GM18498 (cell line): ENCODE measurements around the gene CLCN7.
A peak's percentile ranks its signal among the peaks of the same experiment; 100 is the strongest.

ENCODE experiments used
- ATAC-seq: cut with Tn5 transposase; IDR thresholded peaks from one replicate; pipeline ENCODE4 v1.9.1; 2021; ENCODE audit warnings: mild to moderate bottlenecking, moderate library complexity; ENCODE audit not compliant: unreplicated experiment

Gene CLCN7

DNA sequence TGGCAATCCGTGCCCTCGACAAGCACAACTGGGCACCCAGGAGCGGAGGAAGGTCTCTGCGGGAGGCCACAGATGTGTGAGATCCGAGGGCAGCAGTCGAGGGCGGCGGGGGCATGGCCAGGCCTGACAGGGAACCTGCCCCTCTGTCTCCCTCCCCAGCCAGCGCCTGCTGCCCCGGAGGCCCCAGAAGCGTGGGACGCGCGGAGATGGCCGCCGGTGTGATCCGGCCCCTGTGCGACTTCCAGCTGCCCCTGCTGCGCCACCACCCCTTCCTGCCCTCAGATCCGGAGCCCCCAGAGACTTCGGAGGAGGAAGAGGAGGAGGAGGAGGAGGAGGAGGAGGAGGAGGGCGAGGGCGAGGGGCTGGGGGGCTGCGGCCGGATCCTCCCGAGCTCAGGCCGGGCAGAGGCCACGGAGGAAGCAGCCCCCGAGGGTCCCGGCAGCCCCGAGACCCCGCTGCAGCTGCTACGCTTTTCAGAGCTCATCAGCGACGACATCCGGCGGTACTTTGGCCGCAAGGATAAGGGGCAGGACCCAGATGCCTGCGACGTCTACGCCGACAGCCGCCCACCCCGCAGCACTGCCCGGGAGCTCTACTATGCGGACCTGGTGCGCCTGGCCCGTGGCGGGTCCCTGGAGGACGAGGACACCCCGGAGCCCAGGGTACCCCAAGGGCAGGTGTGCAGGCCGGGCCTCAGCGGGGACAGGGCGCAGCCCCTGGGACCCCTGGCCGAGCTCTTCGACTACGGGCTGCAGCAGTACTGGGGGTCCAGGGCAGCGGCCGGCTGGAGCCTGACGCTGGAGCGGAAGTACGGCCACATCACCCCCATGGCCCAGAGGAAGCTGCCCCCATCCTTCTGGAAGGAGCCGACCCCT is 42.2 kb downstream of the CLCN7 start:
- no peak for ATAC-seq

- ATAC-seq: no peak
These were observed 43.1 kb downstream of the CLCN7 start for GRCh38 chr16:1431497-1432270.

DNA sequence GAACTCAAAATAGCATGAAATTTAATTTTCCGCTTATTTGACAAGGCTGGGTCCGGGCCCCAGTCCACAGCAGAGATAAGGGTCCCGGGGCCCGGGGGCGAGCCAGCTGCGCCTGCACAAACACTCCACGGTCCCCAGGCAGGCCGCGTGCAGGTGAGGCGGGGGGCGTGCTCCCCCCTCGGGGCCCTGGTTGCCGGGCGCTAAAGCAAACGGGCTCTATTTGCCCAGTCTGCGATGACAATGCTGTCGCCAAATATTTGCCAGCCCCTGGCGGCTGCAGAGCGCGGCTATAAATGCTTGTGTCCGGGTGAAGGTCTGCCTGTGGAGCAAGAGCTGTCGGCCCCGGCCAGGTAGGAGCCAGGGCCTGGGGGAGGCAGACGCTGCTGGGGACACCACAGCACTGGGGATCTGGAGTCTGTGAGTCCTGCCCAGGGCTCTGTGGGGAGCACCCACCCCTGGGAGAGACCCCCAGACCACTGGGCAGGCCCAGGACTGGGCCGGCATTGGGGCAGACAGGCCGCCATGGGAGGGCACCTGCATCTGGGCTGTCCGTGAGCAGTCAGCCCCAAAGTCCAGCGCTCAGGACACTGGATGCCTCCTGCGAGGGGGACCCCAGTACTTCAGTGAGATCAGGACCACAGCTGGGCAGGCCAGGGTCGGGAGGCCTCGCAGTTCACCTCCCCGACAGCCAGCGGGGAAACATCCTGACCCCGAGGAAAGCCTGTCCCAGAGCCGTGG is 43.9 kb downstream of the CLCN7 start, which contains the start of gene PERCC1:
Gene PERCC1 (plus strand): TSS at position 320 of the 738 bp plus-strand sequence. CDS start 1,516 bp downstream, outside the sequence.
- ATAC-seq: no peak

- ATAC-seq: no peak
These were observed 44.5 kb downstream of the CLCN7 start for GRCh38 chr16:1430214-1430758.

DNA sequence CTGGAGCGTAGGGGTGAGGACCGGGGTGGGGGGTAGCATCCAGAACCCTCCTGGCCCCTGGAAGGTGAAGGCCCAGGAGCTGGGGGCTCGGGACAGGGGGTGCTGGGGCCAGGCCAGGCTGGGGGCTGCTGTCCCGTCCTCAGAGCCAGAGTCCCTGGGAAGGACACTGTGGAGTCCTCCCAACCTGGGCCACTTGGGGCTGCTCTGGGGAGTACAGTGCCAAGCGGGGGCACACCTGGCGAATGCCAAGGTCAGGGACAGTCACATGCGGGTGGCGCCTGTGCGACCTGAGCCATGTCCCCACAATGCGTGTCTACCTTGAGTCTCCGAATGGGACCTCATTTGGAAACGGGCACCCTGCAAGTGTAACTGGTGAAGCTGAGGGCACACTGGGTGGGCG is 45.2 kb downstream of the CLCN7 start:
- no peak for ATAC-seq

GRCh38 chr16:1429012-1429411 is 45.8 kb downstream of the CLCN7 start:
- ATAC-seq: no peak

- ATAC-seq: no peak
These were observed 46.3 kb downstream of the CLCN7 start for GRCh38 chr16:1428511-1428910.

DNA sequence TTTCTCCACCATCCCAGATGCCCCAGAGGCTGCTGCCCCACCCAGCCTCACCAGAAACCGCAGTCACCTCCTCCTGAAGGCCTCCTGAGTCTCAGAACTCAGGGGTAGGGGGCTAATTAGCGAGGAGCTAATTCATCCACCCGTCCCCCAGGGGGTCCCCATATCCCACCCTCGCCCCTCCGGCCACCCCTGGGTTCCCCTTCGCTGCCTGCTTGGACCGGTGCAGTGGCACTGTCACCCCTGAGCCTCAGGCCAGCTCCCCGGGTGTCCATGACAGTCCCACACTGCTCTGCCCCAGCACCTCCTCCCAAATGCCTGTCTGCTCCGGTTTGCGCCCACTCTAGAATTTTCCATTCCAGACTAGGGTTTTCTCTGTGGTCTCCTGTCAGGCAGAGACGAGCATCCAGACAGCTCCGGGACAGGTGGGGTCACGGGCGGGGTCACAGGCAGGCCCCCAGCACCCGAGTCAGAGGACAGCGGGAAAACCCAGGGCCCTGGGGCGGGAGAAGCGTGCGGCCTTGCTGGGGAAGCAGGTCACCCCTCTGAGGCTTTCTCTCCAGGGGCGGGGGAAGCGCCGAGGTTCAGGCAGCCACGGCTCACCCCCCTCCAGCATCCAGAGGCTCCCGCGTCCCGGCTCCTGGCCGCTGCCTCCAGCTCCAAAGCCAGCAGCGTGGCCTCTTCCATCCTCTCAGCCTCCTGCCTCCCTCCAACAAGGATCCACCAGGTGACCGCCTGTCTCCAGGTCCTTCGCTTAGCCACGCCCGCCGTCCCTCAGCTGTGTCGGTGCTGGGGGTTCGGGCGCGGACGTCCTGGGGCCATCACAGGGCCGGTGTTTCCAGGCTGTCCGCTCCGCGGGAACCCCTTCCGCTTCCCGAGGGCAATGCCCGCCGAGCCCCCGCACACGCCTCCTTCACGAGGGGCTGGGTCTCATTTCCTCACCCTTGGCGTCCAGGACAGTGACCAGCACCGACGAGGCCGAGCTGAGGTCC is 47.1 kb downstream of the CLCN7 start:
- ATAC-seq: no peak

DNA sequence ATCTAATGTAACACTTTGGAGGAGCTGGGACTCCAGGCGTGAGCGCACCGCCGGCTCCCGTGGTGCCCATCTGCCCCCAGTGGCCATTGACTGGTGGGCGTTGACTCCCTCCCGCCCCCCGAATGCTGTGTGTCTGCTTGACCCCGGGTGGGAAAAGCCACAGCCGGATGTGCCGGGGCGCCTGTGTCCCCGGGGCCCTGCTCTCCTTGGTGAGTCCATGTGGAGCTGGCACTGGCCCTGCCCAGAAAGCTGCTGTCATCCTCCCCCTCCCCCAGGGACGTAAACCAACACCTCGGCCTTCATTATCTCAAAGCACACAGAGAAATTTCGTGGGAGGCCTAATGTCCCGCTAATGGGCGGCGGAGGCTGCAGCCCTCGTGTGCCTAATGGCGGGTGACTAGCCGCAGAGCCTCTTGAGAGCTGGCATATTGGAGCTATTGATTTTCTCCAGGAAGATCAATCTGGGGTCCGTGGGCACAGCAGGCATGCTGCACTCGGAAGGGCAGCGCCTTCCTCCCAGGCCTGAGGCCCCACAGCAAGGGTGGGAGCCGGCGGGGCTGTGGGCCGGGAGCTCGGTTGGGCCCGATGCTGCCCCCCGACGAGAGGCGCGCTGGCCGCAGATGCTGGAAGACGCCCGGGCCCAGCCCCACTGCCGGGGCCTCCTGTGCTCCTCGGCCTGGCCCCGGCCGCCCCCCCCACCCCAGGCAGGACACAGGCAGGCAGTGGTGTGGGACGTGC is 47.9 kb downstream of the CLCN7 start:
- no peak for ATAC-seq

GRCh38 chr16:1425616-1426370 is 49.0 kb downstream of the CLCN7 start:
- ATAC-seq: no peak

GRCh38 chr16:1424028-1424427 is 50.8 kb downstream of the CLCN7 start:
- ATAC-seq: no peak

GRCh38 chr16:1422076-1422475 is 52.8 kb downstream of the CLCN7 start:
- no peak for ATAC-seq

- no peak for ATAC-seq
These were observed 54.7 kb downstream of the CLCN7 start for GRCh38 chr16:1420111-1420539.

DNA sequence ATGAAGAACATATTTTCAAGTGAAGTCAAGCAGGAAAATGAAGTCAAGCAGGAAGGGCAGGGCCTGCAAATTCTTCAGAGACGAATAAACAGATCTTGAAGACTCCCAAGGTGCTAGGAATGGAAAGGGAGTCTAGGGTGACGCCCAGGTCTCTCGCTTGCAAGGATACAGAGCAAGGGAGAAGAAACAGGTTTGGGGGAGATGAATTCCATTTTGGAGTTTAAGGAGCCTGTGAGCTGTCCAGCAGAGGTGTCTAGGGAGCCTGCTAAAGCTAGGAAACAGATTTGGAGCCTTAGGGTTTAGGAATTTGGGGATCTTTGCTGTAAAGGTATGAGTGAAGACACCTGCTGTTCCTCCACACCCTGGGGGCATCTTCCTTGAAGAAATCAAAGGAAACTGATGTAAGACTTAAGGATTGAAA is 58.3 kb downstream of the CLCN7 start:
- no peak for ATAC-seq

DNA sequence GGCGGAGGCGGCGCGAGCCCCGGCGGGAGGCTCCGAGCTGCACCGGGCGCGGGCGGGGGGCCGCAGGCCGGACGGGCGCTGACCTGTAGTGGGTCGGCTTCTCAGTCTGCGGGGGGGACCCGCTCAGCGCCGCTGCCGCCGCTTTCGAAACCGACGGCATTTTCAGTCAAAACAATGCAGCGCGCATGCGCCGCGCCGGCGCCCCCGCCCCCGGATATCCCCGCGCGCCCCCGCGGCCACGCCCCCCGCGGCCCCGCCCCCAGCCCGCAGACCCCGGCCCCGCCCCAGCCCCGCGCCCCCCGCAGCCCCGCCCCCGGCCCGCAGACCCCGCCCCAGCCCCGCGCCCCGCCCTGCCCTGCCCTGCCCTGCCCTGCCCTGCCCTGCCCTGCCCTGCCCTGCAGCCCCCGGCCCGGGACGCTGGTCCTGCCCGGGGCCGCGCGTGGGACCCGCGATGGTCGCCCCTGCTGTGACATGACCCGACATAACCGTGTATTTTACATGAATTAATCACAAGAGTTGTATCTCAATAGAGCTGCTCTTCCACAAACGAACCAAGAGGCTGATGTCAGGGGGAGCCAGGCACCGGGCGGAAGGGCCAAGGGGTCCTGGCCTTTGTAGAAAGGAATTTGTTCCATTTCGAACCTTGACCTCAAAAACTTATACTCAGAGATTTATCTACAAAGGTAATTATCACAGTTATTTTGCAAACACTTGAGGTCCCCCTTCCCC is 60.1 kb downstream of the CLCN7 start, which contains the start of gene UNKL:
Gene UNKL (minus strand): TSS at position 173 of the 729 bp plus-strand sequence. CDS start 13 bp downstream, at position 160.
- ATAC-seq: peak; percentile 63

DNA sequence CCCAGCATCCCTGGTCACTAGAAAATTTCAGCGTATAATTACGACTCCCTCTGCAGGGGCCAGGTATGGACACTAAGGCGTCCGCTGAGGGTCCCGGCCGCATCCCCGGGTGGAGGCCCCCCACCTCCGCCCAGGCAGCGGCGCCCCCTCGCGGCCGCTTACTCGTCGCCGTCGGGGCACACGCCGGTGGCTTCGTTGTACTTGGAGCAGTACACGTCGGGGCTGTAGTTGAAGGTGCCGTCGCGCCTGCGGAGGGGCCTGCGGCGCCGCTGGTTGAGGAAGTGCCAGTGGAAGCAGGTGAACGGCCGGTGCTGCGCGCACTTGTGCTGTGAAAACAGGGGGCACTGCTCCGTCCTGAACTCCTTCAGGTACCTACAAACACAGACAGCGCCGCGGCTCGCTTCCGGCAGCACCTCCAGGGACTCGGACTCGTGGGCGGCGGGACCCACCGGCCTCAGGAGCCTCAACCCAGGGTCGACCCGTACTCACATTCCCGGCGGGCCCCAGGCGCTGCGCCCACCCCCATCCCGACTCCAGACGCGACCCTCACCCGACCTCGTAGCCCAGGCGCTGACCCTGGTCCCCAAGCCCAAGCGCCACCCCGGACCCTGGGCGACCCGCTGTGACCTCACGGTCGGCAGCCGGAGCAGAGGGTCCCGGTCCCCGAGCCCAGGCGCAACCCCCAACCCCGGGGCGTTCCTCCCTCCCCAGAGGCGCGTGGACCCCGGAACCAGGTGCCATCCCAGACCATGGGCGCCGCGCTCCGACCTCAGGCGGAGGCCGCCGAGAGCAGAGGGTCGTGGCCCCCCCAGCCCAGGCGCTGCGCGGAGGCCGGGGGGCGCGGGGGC is 60.9 kb downstream of the CLCN7 start:
- ATAC-seq: peak; percentile 43

DNA sequence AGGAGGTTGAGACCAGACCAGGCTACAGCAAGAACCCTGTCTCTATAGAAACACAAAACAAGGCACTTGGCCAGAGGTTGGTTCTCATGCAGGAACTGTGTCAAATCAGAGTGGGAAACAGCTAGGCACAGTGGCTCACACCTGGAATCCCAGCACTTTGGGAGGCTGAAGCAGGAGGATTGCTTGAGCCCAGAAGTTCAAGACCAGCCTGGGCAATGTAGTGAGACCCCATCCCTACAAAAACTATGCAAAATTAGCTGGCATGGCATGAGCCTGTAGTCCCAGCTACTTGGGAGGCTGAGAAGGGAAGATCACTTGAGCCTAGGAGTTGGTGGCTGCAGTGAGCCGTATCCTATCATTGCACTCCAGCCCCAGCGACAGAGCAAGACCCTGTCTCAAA is 62.0 kb downstream of the CLCN7 start:
- no peak for ATAC-seq
